Measurements from ENCODE around the gene GPR162. TPM values are rescaled to one million over a fixed set of nuclear protein-coding genes. Genes with fewer than 3 reads are reported as not detected.

GPR162 gene
- polyA plus RNA-seq, 2 of the 4 experiments (the other 2 are of a cell fraction) = 1.7 to 1.8 TPM

GRCh38 chr12:6824085-6824775 is 2.6 kb downstream of the GPR162 start:
- WGBS (ENCODE audit: missing lambda C conversion rate) = 87% methylated on average over 33 of the region's 37 CpGs
- Histone ChIP-seq H3K27ac (no peak overlapping the region), H3K4me1 (peaks cover 26% of the 10 kb centered on the region), H3K9me3 (no peaks in the 10 kb centered on the region), H3K4me2 (no peak overlapping the region), H3K4me3 (no peak overlapping the region)
- ATAC-seq (no peak), DNase-seq (ENCODE audit: low read depth in 1 of 2, low spot score in 1 of 2) (no peak), FAIRE-seq (no peak)
- TF ChIP-seq HOXB5 (CRISPR knock-in tag; IDR thresholded peaks at IDR 0.05) = no peak
- TF ChIP-seq HOXA7 (CRISPR knock-in tag; IDR thresholded peaks at IDR 0.05) = no peak
- TF ChIP-seq JUN (IDR thresholded peaks at IDR 0.05) = no peak
- TF ChIP-seq TP53 (CRISPR knock-in tag; IDR thresholded peaks at IDR 0.05) = no peak
- no peak for TF ChIP-seq FOXS1 (CRISPR knock-in tag; IDR thresholded peaks at IDR 0.05)
- TF ChIP-seq ATOH8 (CRISPR knock-in tag; IDR thresholded peaks at IDR 0.05; ENCODE audit: low read depth) = no peak
- no peak for TF ChIP-seq SMC3 (IDR thresholded peaks at IDR 0.05)
- no peak for TF ChIP-seq PHF8 (IDR thresholded peaks at IDR 0.05; ENCODE audit: borderline replicate concordance, low read depth)
- TF ChIP-seq HEYL (CRISPR knock-in tag; IDR thresholded peaks at IDR 0.05) = no peak
- TF ChIP-seq USF2 (IDR thresholded peaks at IDR 0.05) = no peak
- TF ChIP-seq HES2 (IDR thresholded peaks at IDR 0.05) = no peak
- no peak for TF ChIP-seq EHMT2 (IDR thresholded peaks at IDR 0.05; ENCODE audit: low read depth)
- TF ChIP-seq RNF2 (IDR thresholded peaks at IDR 0.05; ENCODE audit: borderline replicate concordance, low read depth) = no peak
- no peak for TF ChIP-seq CHD4 (IDR thresholded peaks at IDR 0.05; ENCODE audit: borderline replicate concordance)
- TF ChIP-seq TFCP2L1 (CRISPR knock-in tag; IDR thresholded peaks at IDR 0.05) = no peak
- TF ChIP-seq ZC3H11A (IDR thresholded peaks at IDR 0.05) = no peak
- no peak for TF ChIP-seq ZFP36 (IDR thresholded peaks at IDR 0.05; ENCODE audit: borderline replicate concordance, partially characterized antibody)
- no peak for TF ChIP-seq RARB (CRISPR knock-in tag; IDR thresholded peaks at IDR 0.05)
- TF ChIP-seq MAX (IDR thresholded peaks at IDR 0.05) = no peak
- CTCF ChIA-PET = interaction anchor here (0.7 to 29.8 kb wide), 22 partner anchors 11 to 274 kb away, joined by 3 to 306 read pairs (median 10); partner anchors contain the start of genes CD4, CDCA3, GNB3 and LAG3
- POLR2A ChIA-PET = interaction anchor here (1.0 to 1.4 kb wide), 3 partner anchors 58 to 71 kb away, joined by 4 to 5 read pairs (median 4); partner anchors contain the start of genes MLF2 and PTMS

GRCh38 chr12:6824901-6825381 is 3.3 kb downstream of the GPR162 start:
- peak overlapping the region in 1 of 2 experiments; percentile 39; a peak in 3 of 6 replicates for H3K27ac ChIP-seq
- DNase-seq (ENCODE audit: low read depth in 1 of 2, low spot score in 1 of 2) = no peak
- ChIA-PET CTCF (interaction anchor here (0.5 to 29.8 kb wide), 41 partner anchors 10 to 587 kb away, joined by 3 to 306 read pairs (median 7); partner anchors contain the start of genes CD4, CDCA3, COPS7A and GNB3), POLR2A (interaction anchor here (1.0 to 1.1 kb wide), 2 partner anchors 59 to 72 kb away, joined by 4 to 5 read pairs; partner anchors contain the start of genes MLF2 and PTMS)
- 75% methylated on average over 12 of the region's 12 CpGs for WGBS (ENCODE audit: missing lambda C conversion rate)
- H3K9me3 ChIP-seq = no peaks in the 10 kb centered on the region
- H3K4me2 ChIP-seq = peak overlapping the region; percentile 69
- FAIRE-seq = no peak
- H3K4me1 ChIP-seq = peaks cover 31% of the 10 kb centered on the region
- ATAC-seq = peak in 1 of 2 experiments; percentile 3; a peak in 3 of 6 replicates
- H3K4me3 ChIP-seq = no peak overlapping the region
- TF ChIP-seq, protein P1, sequence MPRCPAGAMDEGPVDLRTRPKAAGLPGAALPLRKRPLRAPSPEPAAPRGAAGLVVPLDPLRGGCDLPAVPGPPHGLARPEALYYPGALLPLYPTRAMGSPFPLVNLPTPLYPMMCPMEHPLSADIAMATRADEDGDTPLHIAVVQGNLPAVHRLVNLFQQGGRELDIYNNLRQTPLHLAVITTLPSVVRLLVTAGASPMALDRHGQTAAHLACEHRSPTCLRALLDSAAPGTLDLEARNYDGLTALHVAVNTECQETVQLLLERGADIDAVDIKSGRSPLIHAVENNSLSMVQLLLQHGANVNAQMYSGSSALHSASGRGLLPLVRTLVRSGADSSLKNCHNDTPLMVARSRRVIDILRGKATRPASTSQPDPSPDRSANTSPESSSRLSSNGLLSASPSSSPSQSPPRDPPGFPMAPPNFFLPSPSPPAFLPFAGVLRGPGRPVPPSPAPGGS (IDR thresholded peaks at IDR 0.05) = no peak
- TF ChIP-seq, protein P2, sequence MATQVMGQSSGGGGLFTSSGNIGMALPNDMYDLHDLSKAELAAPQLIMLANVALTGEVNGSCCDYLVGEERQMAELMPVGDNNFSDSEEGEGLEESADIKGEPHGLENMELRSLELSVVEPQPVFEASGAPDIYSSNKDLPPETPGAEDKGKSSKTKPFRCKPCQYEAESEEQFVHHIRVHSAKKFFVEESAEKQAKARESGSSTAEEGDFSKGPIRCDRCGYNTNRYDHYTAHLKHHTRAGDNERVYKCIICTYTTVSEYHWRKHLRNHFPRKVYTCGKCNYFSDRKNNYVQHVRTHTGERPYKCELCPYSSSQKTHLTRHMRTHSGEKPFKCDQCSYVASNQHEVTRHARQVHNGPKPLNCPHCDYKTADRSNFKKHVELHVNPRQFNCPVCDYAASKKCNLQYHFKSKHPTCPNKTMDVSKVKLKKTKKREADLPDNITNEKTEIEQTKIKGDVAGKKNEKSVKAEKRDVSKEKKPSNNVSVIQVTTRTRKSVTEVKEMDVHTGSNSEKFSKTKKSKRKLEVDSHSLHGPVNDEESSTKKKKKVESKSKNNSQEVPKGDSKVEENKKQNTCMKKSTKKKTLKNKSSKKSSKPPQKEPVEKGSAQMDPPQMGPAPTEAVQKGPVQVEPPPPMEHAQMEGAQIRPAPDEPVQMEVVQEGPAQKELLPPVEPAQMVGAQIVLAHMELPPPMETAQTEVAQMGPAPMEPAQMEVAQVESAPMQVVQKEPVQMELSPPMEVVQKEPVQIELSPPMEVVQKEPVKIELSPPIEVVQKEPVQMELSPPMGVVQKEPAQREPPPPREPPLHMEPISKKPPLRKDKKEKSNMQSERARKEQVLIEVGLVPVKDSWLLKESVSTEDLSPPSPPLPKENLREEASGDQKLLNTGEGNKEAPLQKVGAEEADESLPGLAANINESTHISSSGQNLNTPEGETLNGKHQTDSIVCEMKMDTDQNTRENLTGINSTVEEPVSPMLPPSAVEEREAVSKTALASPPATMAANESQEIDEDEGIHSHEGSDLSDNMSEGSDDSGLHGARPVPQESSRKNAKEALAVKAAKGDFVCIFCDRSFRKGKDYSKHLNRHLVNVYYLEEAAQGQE (IDR thresholded peaks at IDR 0.05) = no peak
- TF ChIP-seq KDM1A (IDR thresholded peaks at IDR 0.05; ENCODE audit: low read depth) (no peak), NR3C1 (IDR thresholded peaks at IDR 0.05) (no peak), ZFP36 (IDR thresholded peaks at IDR 0.05; ENCODE audit: borderline replicate concordance, partially characterized antibody) (no peak), MYC (IDR thresholded peaks at IDR 0.05; ENCODE audit: borderline replicate concordance, low read length) (no peak), HOXB13 (CRISPR knock-in tag; IDR thresholded peaks at IDR 0.05; ENCODE audit: low read depth) (no peak), CBX8 (IDR thresholded peaks at IDR 0.05) (no peak), RARB (CRISPR knock-in tag; IDR thresholded peaks at IDR 0.05) (no peak), FOSB (CRISPR knock-in tag; IDR thresholded peaks at IDR 0.05) (no peak), RAD21 (conservative IDR thresholded peaks at IDR 0.05 in 1 of 2, IDR thresholded peaks at IDR 0.05 in 1 of 2) (no peak), HES2 (IDR thresholded peaks at IDR 0.05) (no peak), FOXS1 (CRISPR knock-in tag; IDR thresholded peaks at IDR 0.05) (no peak), EHF (CRISPR knock-in tag; IDR thresholded peaks at IDR 0.05) (no peak)
